Body of pancreas (tissue), 4 donors: ENCODE results near the gene PAK5. TPM values are rescaled to one million over a fixed set of nuclear protein-coding genes. Genes with fewer than 3 reads are reported as not detected.

Experiments
- ATAC-seq: fragments of 150-250 bp; one replicate; pipeline ENCODE4 v1.9.1; 2016
- DNase-seq, 4 donors: peaks; one replicate each; pipeline ENCODE4 v3.0.0-alpha.2; 2019
- H3K27ac ChIP-seq, 4 donors: fragments of 200-600 bp; sonication (generic); 1 replicate in 3 of 4; 2 replicates in 1 of 4; pipeline versions ENCODE4 v1.5.1 to v1.6.1; 2016 to 2019; ENCODE audit warnings: mild to moderate bottlenecking in 1 of 4, mixed read lengths in 1 of 4, moderate library complexity in 1 of 4
- H3K27me3 ChIP-seq, 2 donors: fragments of 200-600 bp; sonication (generic); one replicate each; pipeline ENCODE4 v1.6.0; 2016; ENCODE audit warnings: mild to moderate bottlenecking in 1 of 2
- H3K36me3 ChIP-seq, 2 donors: fragments of 200-600 bp; sonication (generic); replicated peaks in 1 of 2; 2 replicates each; pipeline ENCODE4 v1.5.1; 2016; ENCODE audit warnings: low read depth in 2 of 2; ENCODE audit not compliant: insufficient read depth in 1 of 2
- H3K4me1 ChIP-seq: fragments of 200-600 bp; sonication (generic); one replicate; pipeline ENCODE4 v1.6.0; 2016
- H3K4me3 ChIP-seq, 2 donors: fragments of 200-600 bp; sonication (generic); 1 replicate in 1 of 2; 2 replicates in 1 of 2; pipeline ENCODE4 v1.5.1; 2016 to 2019
- H3K9me3 ChIP-seq, 3 donors: fragments of 200-600 bp; sonication (generic); 1 replicate in 2 of 3; 2 replicates in 1 of 3; pipeline ENCODE4 v1.5.1; 2016
- CTCF ChIP-seq, 7 experiments: fragments of 450-650 bp in 4 of 7; fragments of 200-600 bp in 3 of 7; sonication (generic) in 3 of 7; IDR thresholded peaks; one replicate each; pipeline ENCODE4 v1.5.1; 2016 to 2019; ENCODE audit warnings: antibody characterized with exemption in 7 of 7
- POLR2A ChIP-seq, 3 donors: fragments of 450-650 bp; IDR thresholded peaks; one replicate each; pipeline ENCODE4 v1.6.1; 2016; ENCODE audit warnings: antibody characterized with exemption in 3 of 3, mild to moderate bottlenecking in 2 of 3
- WGBS, 2 donors: methylation state at CpG; one replicate each; pipeline ENCODE4 v1.1.5; 2017; 5-methylcytosine and 5-hydroxymethylcytosine counted together
- intact Hi-C: fragments of 100-400 bp; cut with DNase I; formaldehyde crosslinking; loops from one replicate; pipeline ENCODE4 v1.15.1; 2023
- total RNA-seq, 2 donors: library from RNA; depleted of rRNA; stranded (reverse); fragments of >200 nt; gene quantifications; one replicate each; pipeline ENCODE4 v1.1.0, GENCODE V29; 2016

PAK5 gene
- total RNA-seq, 2 donors from 2014 or later = 0.33 to 0.52 TPM

- 73 to 86% methylated on average over 2 of the region's 2 CpGs for WGBS, 2 donors
- no peak for ATAC-seq
- no peak for TF ChIP-seq POLR2A (IDR thresholded peaks at IDR 0.05)
- no peak for TF ChIP-seq CTCF (IDR thresholded peaks at IDR 0.05)
- no peaks in the 10 kb centered on the region for H3K9me3 ChIP-seq
- H3K4me3 ChIP-seq = no peak overlapping the region
- H3K27ac ChIP-seq = no peak overlapping the region
- intact Hi-C loops = no loop called here
- H3K27me3 ChIP-seq = no peaks in the 10 kb centered on the region
- H3K4me1 ChIP-seq = no peaks in the 10 kb centered on the region
- H3K36me3 ChIP-seq = no peaks in the 10 kb centered on the region
- no peak for DNase-seq
Observed at GRCh38 chr20:9637889-9638288, 201.0 kb downstream of the PAK5 start.

GRCh38 chr20:9635750-9636149 lies 203.1 kb downstream of the PAK5 start:
- H3K36me3 ChIP-seq = no peaks in the 10 kb centered on the region
- H3K4me3 ChIP-seq = no peak overlapping the region
- no peaks in the 10 kb centered on the region for H3K4me1 ChIP-seq
- no peak overlapping the region for H3K27ac ChIP-seq
- intact Hi-C loops = no loop called here
- DNase-seq (no peak), ATAC-seq (no peak)
- 71 to 87% methylated on average over 1 of the region's 1 CpG for WGBS, 2 donors
- no peaks in the 10 kb centered on the region for H3K9me3 ChIP-seq
- no peaks in the 10 kb centered on the region for H3K27me3 ChIP-seq
- no peak for TF ChIP-seq POLR2A (IDR thresholded peaks at IDR 0.05)
- TF ChIP-seq CTCF (IDR thresholded peaks at IDR 0.05) = no peak

- no peaks in the 10 kb centered on the region for H3K9me3 ChIP-seq
- DNase-seq (no peak), ATAC-seq (no peak)
- no peak overlapping the region for H3K27ac ChIP-seq
- H3K4me1 ChIP-seq = no peaks in the 10 kb centered on the region
- H3K36me3 ChIP-seq = no peaks in the 10 kb centered on the region
- no peaks in the 10 kb centered on the region for H3K27me3 ChIP-seq
- no peak overlapping the region for H3K4me3 ChIP-seq
- intact Hi-C loops = no loop called here
- no peak for TF ChIP-seq CTCF (IDR thresholded peaks at IDR 0.05)
- no peak for TF ChIP-seq POLR2A (IDR thresholded peaks at IDR 0.05)
Observed at GRCh38 chr20:9634327-9634726, 204.5 kb downstream of the PAK5 start.

- Histone ChIP-seq H3K36me3 (no peaks in the 10 kb centered on the region), H3K27ac (no peak overlapping the region), H3K4me1 (no peaks in the 10 kb centered on the region), H3K9me3 (no peaks in the 10 kb centered on the region), H3K27me3 (no peaks in the 10 kb centered on the region), H3K4me3 (no peak overlapping the region)
- TF ChIP-seq CTCF (IDR thresholded peaks at IDR 0.05) (no peak), POLR2A (IDR thresholded peaks at IDR 0.05) (no peak)
- no peak for DNase-seq
- ATAC-seq = no peak
- intact Hi-C loops = no loop called here
- 24 to 69% methylated on average over 1 of the region's 1 CpG for WGBS, 2 donors
Observed at GRCh38 chr20:9632991-9633390, 205.9 kb downstream of the PAK5 start.

- 53 to 61% methylated on average over 4 of the region's 4 CpGs for WGBS, 2 donors
- H3K27ac ChIP-seq = no peak overlapping the region
- intact Hi-C loops = no loop called here
Observed at GRCh38 chr20:9632265-9632664, 206.6 kb downstream of the PAK5 start.

More at GRCh38 chr20:9632265-9632664, 206.6 kb downstream of the PAK5 start:
- H3K9me3 ChIP-seq = no peaks in the 10 kb centered on the region
- H3K4me3 ChIP-seq = no peak overlapping the region
- H3K27me3 ChIP-seq = no peaks in the 10 kb centered on the region
- no peak for ATAC-seq
- no peaks in the 10 kb centered on the region for H3K4me1 ChIP-seq
- no peak for TF ChIP-seq CTCF (IDR thresholded peaks at IDR 0.05)
- H3K36me3 ChIP-seq = no peaks in the 10 kb centered on the region
- no peak for DNase-seq
